GM18511 (cell line): ENCODE measurements around the gene STOM.
"Not testable (repeated sequence)": the region's sequence is repeated elsewhere in the genome, so short reads cannot be mapped to it uniquely, and the experiment has no call there.

Experiments
- ATAC-seq: cut with Tn5 transposase; IDR thresholded peaks from one replicate; pipeline ENCODE4 v1.9.1; 2021; ENCODE audit warnings: mild to moderate bottlenecking, moderate library complexity; ENCODE audit not compliant: unreplicated experiment

Gene STOM

GRCh38 chr9:121303456-121304451 is 66.3 kb downstream of the STOM start:
- no peak for ATAC-seq

DNA sequence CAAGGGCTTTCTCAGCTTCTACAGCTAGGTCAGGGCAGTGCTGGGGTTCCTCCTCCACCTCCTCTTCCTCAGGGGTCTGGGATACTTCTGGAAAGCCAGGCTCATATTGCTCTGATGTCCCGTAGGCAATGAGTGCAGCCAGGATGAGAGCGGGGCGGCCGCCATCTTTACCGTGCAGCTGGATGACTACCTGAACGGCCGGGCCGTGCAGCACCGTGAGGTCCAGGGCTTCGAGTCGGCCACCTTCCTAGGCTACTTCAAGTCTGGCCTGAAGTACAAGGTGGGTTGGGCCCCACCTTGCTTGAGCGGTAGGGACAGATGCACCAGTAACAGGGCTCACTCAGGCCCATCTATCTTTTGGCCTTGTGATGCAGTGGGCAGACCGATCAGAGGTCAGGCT is 67.3 kb downstream of the STOM start:
- no peak for ATAC-seq

- ATAC-seq: no peak
These were observed 67.7 kb downstream of the STOM start for GRCh38 chr9:121302341-121302740.

DNA sequence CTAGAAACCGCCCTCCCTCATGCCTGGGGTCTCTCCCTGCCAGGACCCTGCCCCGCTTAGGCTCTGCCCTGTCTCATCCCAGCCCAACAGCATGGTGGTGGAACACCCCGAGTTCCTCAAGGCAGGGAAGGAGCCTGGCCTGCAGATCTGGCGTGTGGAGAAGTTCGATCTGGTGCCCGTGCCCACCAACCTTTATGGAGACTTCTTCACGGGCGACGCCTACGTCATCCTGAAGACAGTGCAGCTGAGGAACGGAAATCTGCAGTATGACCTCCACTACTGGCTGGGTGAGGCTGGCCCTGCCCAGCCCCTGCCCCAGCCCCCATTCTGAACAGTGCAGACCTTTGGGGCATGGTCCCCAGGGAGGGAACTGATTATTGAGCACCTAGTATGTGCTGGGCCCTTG is 68.2 kb downstream of the STOM start:
- ATAC-seq: no peak

DNA sequence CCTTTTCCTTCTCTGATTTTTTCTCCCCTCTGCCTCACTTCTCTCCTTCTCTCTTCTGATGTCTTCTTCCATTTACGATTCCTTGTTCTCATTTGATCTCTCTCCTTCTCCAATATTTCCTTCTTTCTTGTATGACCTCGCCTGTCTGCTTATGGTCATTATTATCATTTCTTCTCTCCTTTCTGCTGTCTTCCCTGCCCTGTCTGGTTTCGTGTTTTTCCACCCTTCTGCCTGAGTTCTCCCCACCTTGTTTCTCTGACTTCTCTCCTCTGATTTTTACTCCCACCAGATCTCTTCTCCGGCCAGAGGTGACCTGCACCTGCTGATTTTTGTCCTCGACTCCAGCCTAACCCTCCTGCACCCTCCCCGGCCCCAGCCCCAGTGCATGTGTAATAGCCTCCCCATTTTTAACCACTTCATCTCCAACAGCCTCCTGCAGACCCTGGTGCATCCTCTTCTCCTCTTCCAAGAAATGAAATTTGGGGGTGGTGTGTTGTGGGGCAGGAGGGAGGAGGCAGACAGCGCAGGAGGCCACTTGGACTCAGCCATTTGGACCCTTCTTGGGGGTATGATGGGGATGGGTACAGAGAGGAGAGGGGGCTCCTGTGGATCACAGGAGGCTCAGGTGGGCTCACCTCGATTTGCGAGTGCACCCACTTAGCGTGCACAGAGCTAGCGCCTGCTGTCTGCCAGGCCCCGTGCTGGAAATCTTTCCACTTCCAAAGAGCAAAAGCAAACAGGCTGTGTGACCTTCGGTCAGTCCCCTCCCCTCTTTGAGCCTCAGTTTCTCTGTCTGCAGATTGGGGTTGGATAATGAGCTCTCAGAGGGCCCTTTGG is 69.5 kb downstream of the STOM start:
- no peak for ATAC-seq

DNA sequence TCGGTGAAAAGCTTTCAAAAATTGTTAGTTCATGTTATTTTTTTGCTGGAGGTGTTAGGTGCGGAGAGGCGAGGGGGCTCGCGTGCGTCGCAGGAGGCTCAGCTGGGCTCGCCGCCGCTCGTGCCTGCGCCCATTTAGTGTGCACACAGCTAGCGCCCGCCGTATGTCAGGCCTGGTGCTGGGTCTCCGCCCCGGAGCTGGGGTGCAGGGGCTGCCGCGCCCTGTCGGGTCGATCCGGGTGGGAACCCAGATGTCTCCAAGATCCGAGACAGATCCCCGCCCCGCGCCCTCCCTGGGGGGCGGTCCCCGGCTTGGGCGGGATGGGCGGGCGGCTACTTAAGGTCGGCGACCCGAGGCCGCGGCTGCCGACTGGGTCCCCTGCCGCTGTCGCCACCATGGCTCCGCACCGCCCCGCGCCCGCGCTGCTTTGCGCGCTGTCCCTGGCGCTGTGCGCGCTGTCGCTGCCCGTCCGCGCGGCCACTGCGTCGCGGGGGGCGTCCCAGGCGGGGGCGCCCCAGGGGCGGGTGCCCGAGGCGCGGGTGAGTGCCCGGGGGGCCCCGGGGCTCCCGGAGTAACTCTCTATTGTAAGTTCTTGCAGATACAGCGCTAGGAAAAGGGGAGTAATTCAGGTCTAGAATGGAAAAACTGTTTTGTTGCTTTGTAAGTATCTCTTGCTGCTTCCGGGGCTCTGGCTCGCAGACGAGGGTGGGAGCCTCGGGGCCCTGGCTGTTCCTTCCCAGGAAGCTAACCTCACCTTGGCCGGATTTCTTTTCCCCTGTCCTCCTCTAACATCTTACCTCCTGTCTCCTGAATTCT is 70.4 kb downstream of the STOM start:
- ATAC-seq: peak; percentile 61

DNA sequence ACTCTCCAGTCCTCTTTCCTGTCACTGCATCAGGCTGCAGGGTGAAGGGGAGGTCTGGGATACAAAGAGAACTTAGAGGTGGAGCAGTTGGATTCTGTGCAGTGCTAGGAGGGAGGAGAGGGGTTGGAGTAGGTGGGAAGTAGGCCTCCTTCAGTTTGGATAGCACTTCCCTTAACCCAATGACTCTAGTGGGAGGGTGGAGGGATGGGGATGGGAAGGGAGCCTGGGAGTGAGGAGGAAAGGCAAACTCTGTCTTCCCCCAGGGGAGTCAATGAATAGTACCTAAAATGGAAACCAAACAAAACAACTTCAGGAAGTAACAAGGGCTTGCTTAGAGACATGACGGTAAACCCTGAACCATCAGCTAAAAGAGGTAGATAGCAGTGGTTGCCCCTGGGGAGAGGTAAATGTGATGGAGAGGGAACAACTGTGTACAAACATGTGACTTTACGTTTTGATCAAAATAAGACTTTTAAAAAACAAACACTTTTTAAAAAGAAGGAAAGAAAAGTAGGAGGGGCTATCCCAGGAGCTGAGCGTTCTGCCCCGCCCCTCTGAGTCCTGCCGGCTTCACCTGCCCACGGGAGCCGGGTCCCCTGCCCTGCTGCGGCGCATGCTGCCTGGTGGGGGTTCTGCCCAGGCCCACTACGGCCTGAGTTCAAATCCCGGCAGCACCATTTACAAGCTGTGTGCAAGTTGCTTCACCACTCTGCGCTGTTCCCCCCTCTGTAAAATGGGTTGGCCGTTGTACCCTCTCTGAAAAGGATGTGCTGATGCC is 71.2 kb downstream of the STOM start:
- peak; percentile 13 for ATAC-seq

GRCh38 chr9:121298016-121298538 is 72.0 kb downstream of the STOM start:
- ATAC-seq: no peak

GRCh38 chr9:121297389-121297788 is 72.7 kb downstream of the STOM start:
- ATAC-seq: no peak

GRCh38 chr9:121296213-121297127 is 73.6 kb downstream of the STOM start:
- ATAC-seq: no peak

DNA sequence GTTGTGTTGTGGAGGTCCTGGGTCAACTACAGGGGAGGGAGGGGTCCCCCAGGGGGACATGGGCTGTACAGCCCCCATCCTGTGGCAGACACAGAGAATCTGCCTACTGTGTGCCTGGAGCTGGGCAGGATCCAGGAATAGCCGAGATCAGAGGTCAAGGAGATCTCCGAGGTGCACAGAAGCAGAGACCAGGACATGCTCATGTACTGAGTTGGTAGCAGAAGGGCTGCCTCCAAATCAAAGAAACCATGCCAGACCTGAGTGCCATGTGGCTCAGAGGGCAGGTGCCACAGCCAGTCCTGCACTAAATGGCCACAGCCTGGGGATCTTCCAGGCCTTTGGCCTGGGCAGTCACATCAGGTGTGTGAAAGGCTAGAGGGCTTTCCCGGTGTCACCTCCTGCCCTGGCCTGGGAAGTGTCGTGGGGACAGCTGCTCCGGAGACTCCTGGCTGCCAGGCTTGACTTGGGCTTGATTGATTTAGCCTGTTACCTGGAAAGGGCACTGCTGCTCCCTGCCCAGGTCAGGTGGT is 74.3 kb downstream of the STOM start:
- no peak for ATAC-seq

GRCh38 chr9:121294866-121295661 is 75.0 kb downstream of the STOM start:
- no peak for ATAC-seq

GRCh38 chr9:121294151-121294743 is 75.8 kb downstream of the STOM start:
- ATAC-seq: no peak

- no peak for ATAC-seq
These were observed 77.2 kb downstream of the STOM start for GRCh38 chr9:121292801-121293241.

DNA sequence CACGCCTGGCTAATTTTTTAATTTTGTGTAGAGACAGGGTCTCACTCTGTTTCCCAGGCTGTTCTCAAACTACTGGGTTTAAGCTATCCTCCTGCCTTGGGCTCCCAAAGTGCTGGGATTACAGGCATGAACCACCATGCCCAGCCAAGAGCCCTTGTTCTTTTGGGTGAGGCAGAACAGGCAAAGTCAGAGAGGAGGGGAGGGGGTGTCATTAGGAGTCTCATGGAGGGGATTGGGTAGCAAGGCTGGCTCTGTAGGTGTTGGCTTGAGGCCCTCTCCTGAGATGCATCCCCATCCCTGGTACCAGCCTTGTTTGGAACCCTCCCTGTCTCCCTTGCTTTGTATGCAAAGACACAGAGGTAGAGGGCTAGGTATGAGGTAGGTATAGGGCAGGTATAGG is 78.0 kb downstream of the STOM start:
- no peak for ATAC-seq

- not testable (repeated sequence) for ATAC-seq
These were observed 78.5 kb downstream of the STOM start for GRCh38 chr9:121291536-121291935.

DNA sequence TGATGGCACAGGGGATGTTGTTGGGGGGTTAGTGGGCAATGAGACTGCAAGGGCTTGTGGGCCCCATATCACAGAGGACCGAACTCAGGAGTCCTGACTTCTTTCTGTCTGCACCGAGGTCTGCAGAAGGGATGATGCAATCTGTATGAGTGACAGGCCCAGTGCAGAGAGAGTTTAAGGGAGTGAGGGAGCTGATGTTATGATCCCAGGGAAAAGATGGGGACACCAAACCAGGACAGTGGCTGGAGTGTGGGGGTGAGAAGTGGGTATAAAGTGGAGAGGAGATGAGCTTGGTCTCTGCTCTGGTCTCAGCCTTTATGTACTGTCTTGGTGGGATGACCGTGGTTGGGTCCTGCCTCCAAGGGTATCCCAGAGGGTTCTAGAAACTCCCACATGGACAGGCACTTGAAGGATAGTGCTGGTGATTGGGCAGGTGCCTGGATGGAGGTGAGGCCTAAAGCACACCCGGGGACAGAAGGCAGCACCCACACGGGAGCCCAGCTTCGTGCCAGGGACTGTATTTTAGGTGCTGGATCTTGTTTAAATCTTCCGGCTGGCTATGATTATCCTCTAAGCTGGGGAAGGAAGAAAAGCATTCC is 80.2 kb downstream of the STOM start:
- no peak for ATAC-seq
